Neuronal stem cell (in vitro differentiated cells): ENCODE measurements around the gene VILL.

ENCODE experiments used
- DNase-seq: peaks from one replicate; pipeline ENCODE4 v3.0.0-alpha.2; 2013; ENCODE audit warnings: low spot score
- H2AFZ ChIP-seq: one replicate; pipeline ENCODE4 v1.6.1; 2013; ENCODE audit warnings: mild to moderate bottlenecking, low read length, inconsistent platforms
- H2AK5ac ChIP-seq: 2 replicates; pipeline ENCODE4 v1.6.1; 2013; ENCODE audit warnings: low read depth, mild to moderate bottlenecking, inconsistent platforms, low read length, moderate library complexity, mixed read lengths
- H2BK120ac ChIP-seq: 2 replicates; pipeline ENCODE4 v1.6.1; 2013; ENCODE audit warnings: low read depth, mild to moderate bottlenecking, inconsistent platforms, low read length, moderate library complexity, mixed read lengths
- H2BK12ac ChIP-seq: one replicate; pipeline ENCODE4 v1.6.1; 2013; ENCODE audit warnings: low read length, inconsistent platforms
- H2BK15ac ChIP-seq: 2 replicates; pipeline ENCODE4 v1.6.1; 2013; ENCODE audit warnings: mild to moderate bottlenecking, low read length, inconsistent platforms, mixed read lengths
- H2BK5ac ChIP-seq: one replicate; pipeline ENCODE4 v1.6.1; 2013; ENCODE audit warnings: inconsistent platforms, mild to moderate bottlenecking, low read length, moderate library complexity
- H3K14ac ChIP-seq: one replicate; pipeline ENCODE4 v1.6.1; 2013; ENCODE audit warnings: low read length, inconsistent platforms
- H3K18ac ChIP-seq: 2 replicates; pipeline ENCODE4 v1.6.1; 2013; ENCODE audit warnings: low read length, inconsistent platforms
- H3K23ac ChIP-seq: 2 replicates; pipeline ENCODE4 v1.6.1; 2013; ENCODE audit warnings: low read depth, mild to moderate bottlenecking, mixed read lengths, low read length, inconsistent platforms; ENCODE audit not compliant: poor library complexity
- H3K27ac ChIP-seq: replicated peaks from 3 replicates; pipeline ENCODE4 v1.5.1; 2013; ENCODE audit warnings: low read length, inconsistent platforms
- H3K27me3 ChIP-seq, 3 experiments: 2 replicates each; pipeline ENCODE4 v1.6.1; 2013; ENCODE audit warnings: low read length in 3 of 3, mild to moderate bottlenecking in 2 of 3, inconsistent platforms in 1 of 3, low read depth in 1 of 3, mixed read lengths in 1 of 3, moderate library complexity in 1 of 3; ENCODE audit not compliant: control insufficient read depth in 3 of 3, insufficient read depth in 3 of 3
- H3K36me3 ChIP-seq, 2 donors: replicated peaks in 1 of 2; 2 replicates each; pipeline ENCODE4 v1.6.1; 2013; ENCODE audit warnings: low read length in 2 of 2; ENCODE audit not compliant: control insufficient read depth in 2 of 2, insufficient read depth in 2 of 2
- H3K4ac ChIP-seq: 2 replicates; pipeline ENCODE4 v1.6.1; 2013; ENCODE audit warnings: inconsistent platforms, mild to moderate bottlenecking, low read length, moderate library complexity
- H3K4me1 ChIP-seq, 2 donors: 1 replicate in 1 of 2; 2 replicates in 1 of 2; pipeline ENCODE4 v1.6.1; 2013; ENCODE audit warnings: low read length in 2 of 2, low read depth in 1 of 2; ENCODE audit not compliant: control insufficient read depth in 2 of 2, insufficient read depth in 1 of 2
- H3K4me2 ChIP-seq: one replicate; pipeline ENCODE4 v1.6.1; 2013; ENCODE audit warnings: mild to moderate bottlenecking, low read length, inconsistent platforms; ENCODE audit not compliant: insufficient read depth, poor library complexity, severe bottlenecking
- H3K4me3 ChIP-seq, 2 donors: 2 replicates each; pipeline ENCODE4 v1.5.1; 2013; ENCODE audit warnings: low read length in 2 of 2, mild to moderate bottlenecking in 2 of 2, inconsistent platforms in 1 of 2, moderate library complexity in 1 of 2
- H3K79me1 ChIP-seq: one replicate; pipeline ENCODE4 v1.6.1; 2013; ENCODE audit warnings: low read depth, mild to moderate bottlenecking, inconsistent platforms, low read length, moderate library complexity
- H3K9ac ChIP-seq: one replicate; pipeline ENCODE4 v1.6.1; 2013; ENCODE audit warnings: mild to moderate bottlenecking, low read depth, low read length, inconsistent platforms; ENCODE audit not compliant: poor library complexity
- H3K9me3 ChIP-seq, 2 donors: replicated peaks in 1 of 2; 2 replicates each; pipeline versions ENCODE3 to v1.6.1; 2013; ENCODE audit warnings: low read length in 2 of 2, mild to moderate bottlenecking in 2 of 2, inconsistent platforms in 1 of 2, low read depth in 1 of 2, mixed read lengths in 1 of 2, moderate library complexity in 1 of 2; ENCODE audit not compliant: control insufficient read depth in 2 of 2, insufficient read depth in 1 of 2
- H4K8ac ChIP-seq: one replicate; pipeline ENCODE4 v1.6.1; 2013; ENCODE audit warnings: low read depth, mild to moderate bottlenecking, inconsistent platforms, low read length, moderate library complexity
- H4K91ac ChIP-seq: one replicate; pipeline ENCODE4 v1.6.1; 2013; ENCODE audit warnings: low read length, low read depth, mild to moderate bottlenecking, inconsistent platforms; ENCODE audit not compliant: poor library complexity
- WGBS, 2 donors: extraction: QIAGEN DNeasy Blood & Tissue Kit; methylation state at CpG; one replicate each; pipeline ENCODE4 v1.1.7; 2013; ENCODE audit warnings: missing lambda C conversion rate in 2 of 2, mixed read lengths in 1 of 2; ENCODE audit not compliant: insufficient read length in 2 of 2, insufficient replicate concordance in 1 of 2; ENCODE audit errors: extremely low coverage in 2 of 2; 5-methylcytosine and 5-hydroxymethylcytosine counted together

Gene VILL

DNA sequence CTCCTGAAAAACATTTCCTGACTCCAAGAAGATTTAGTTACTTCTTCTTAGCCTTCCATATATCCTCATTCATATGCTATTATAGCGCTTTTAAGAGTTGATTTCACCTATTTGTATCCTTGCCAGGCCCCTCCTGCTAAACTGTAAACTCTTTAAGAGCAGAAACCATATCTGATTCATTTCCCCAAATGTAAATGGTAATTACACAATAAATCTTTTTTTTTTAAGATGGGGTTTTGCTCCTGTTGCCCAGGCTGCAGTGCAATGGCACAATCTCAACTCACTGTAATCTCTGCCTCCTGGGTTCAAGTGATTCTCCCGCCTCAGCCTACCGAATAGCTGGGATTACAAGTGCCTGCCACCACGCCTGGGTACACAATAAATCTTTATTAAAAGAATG lies 52.9 kb downstream of the VILL start:
- Histone ChIP-seq H3K27me3 (peaks cover 2 to 35% (median 17%) of the 10 kb centered on the region in 3 experiments), H3K9ac (no peak overlapping the region), H3K9me3 (no peaks in the 10 kb centered on the region), H3K18ac (no peak overlapping the region), H2AK5ac (no peak overlapping the region), H4K8ac (no peak overlapping the region), H3K4me1 (peaks cover 0 to 3% of the 10 kb centered on the region in 2 donors), H3K4me3 (no peak overlapping the region), H3K36me3 (no peaks in the 10 kb centered on the region), H4K91ac (no peak overlapping the region), H3K23ac (no peak overlapping the region), H3K4ac (no peak overlapping the region), H3K79me1 (no peaks in the 10 kb centered on the region), H3K27ac (no peak overlapping the region), H2AFZ (no peak overlapping the region), H3K4me2 (no peak overlapping the region), H2BK120ac (no peak overlapping the region), H2BK15ac (no peak overlapping the region), H3K14ac (no peak overlapping the region), H2BK5ac (no peak overlapping the region), H2BK12ac (no peak overlapping the region)
- DNase-seq, result no peak
- no CpG with 5 or more reads among the region's 4 CpGs for WGBS, 2 donors

DNA sequence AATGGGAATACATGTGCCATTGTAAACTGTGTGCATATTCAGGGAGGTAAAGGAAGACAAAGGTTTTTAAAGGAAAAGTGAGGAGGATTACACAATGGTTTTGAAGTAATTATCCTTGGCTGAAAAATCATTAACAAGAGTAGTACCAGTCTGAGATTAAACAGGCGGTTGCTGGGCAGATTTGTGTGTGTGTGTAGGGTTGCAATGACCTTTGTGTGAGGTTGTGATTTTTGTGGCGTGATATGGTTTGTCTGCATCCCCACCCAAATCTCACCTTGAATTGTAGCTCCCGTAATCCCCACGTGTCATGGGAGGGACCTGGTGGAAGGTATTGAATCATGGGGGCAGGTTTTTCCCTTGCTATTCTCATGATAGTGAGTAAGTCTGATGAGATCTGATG lies 55.4 kb downstream of the VILL start:
- Histone ChIP-seq H2AFZ (no peak overlapping the region), H3K4ac (no peak overlapping the region), H3K4me3 (no peak overlapping the region), H3K14ac (no peak overlapping the region), H3K27me3 (peaks cover 0 to 20% (median 0%) of the 10 kb centered on the region in 3 experiments), H3K9me3 (no peaks in the 10 kb centered on the region), H3K27ac (no peak overlapping the region), H3K9ac (no peak overlapping the region), H2BK120ac (no peak overlapping the region), H3K4me1 (peaks cover 0 to 7% of the 10 kb centered on the region in 2 donors), H3K79me1 (no peaks in the 10 kb centered on the region), H3K23ac (no peak overlapping the region), H3K36me3 (no peaks in the 10 kb centered on the region), H4K8ac (no peak overlapping the region), H2BK5ac (no peak overlapping the region), H3K4me2 (no peak overlapping the region), H2BK15ac (no peak overlapping the region), H4K91ac (no peak overlapping the region), H2AK5ac (no peak overlapping the region), H2BK12ac (no peak overlapping the region), H3K18ac (no peak overlapping the region)
- no peak for DNase-seq
- WGBS, 2 donors, result no CpG with 5 or more reads among the region's 4 CpGs

DNA sequence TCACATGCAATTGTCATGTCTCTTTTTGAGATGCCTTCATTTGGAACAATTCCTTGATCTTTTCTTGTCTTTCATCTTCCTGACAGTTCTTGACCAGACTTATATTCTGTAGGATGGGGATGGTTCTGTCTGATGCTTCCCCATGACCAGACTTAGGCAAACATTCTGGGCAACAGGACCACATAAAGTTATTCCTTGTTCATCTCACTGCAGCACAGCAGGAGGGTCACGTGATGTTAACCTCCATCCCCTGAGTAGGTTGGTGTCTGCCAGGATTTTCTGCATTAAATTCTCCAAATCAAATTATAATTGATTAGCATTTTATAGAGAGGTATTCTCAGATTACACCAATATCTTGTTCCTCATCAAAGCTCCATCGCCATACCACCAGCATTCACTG lies 56.2 kb downstream of the VILL start:
- Histone ChIP-seq H3K4me3 (no peak overlapping the region), H2BK12ac (no peak overlapping the region), H3K36me3 (no peaks in the 10 kb centered on the region), H2BK15ac (no peak overlapping the region), H3K18ac (no peak overlapping the region), H2BK5ac (no peak overlapping the region), H2BK120ac (no peak overlapping the region), H3K4ac (no peak overlapping the region), H3K9ac (no peak overlapping the region), H3K4me1 (peaks cover 0 to 7% of the 10 kb centered on the region in 2 donors), H4K8ac (no peak overlapping the region), H3K23ac (no peak overlapping the region), H4K91ac (no peak overlapping the region), H2AFZ (no peak overlapping the region), H3K4me2 (no peak overlapping the region), H3K79me1 (no peaks in the 10 kb centered on the region), H2AK5ac (no peak overlapping the region), H3K9me3 (peaks cover 0 to 4% of the 10 kb centered on the region in 2 donors), H3K27me3 (peaks cover 0 to 20% (median 0%) of the 10 kb centered on the region in 3 experiments), H3K27ac (no peak overlapping the region), H3K14ac (no peak overlapping the region)
- no CpG with 5 or more reads among the region's 2 CpGs for WGBS, 2 donors
- no peak for DNase-seq

DNA sequence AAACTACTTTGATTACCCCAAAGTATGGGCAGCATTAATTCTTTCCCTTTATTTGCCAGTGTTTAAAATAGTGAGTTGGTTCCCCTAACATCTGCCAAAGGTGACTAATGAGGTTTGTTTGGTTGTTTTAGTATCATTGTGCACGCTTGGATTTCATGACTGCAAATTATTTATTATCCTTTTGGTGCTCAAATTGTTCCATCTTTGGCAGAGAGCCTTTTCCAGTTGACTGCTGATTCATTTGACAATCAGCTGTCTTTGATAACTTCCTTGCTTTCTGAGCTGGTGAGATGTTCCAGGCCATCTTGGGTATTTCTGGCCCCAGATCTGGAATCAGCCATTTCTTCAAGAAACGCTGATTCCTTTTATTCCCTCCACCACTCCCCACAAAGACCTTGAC lies 57.3 kb downstream of the VILL start:
- H3K27ac ChIP-seq, result no peak overlapping the region
- peaks cover 0 to 20% (median 0%) of the 10 kb centered on the region in 3 experiments for H3K27me3 ChIP-seq
- no peak overlapping the region for H3K14ac ChIP-seq
- H2BK12ac ChIP-seq, result no peak overlapping the region
- H3K4me2 ChIP-seq, result no peak overlapping the region
- H2BK5ac ChIP-seq, result no peak overlapping the region
- no peak overlapping the region for H4K91ac ChIP-seq
- H4K8ac ChIP-seq, result no peak overlapping the region
- no peak overlapping the region for H2AK5ac ChIP-seq
- no peaks in the 10 kb centered on the region for H3K79me1 ChIP-seq
- no peak overlapping the region for H3K4me3 ChIP-seq
- peaks cover 5 to 9% of the 10 kb centered on the region in 2 donors for H3K9me3 ChIP-seq
- H3K4ac ChIP-seq, result no peak overlapping the region
- H3K18ac ChIP-seq, result no peak overlapping the region
- H2BK120ac ChIP-seq, result no peak overlapping the region
- peaks cover 0 to 7% of the 10 kb centered on the region in 2 donors for H3K4me1 ChIP-seq
- DNase-seq, result no peak
- H3K9ac ChIP-seq, result no peak overlapping the region
- no peak overlapping the region for H2BK15ac ChIP-seq
- no peaks in the 10 kb centered on the region for H3K36me3 ChIP-seq
- H2AFZ ChIP-seq, result no peak overlapping the region
- no CpG with 5 or more reads among the region's 2 CpGs for WGBS, 2 donors
- H3K23ac ChIP-seq, result no peak overlapping the region
